HG03378 (cell line): ENCODE data around the gene VPS11.
"Not testable (repeated sequence)": the region's sequence is repeated elsewhere in the genome, so short reads cannot be mapped to it uniquely, and the experiment has no call there.

Experiments
- ATAC-seq: cut with Tn5 transposase; IDR thresholded peaks from one replicate; pipeline ENCODE4 v1.9.1; 2021; ENCODE audit warnings: mild to moderate bottlenecking, moderate library complexity; ENCODE audit not compliant: unreplicated experiment

The VPS11 gene

GRCh38 chr11:119067371-119068222 is at the start of gene VPS11:
Gene VPS11, plus strand, starts transcription at chr11:119067818. Its CDS starts 6 bp downstream, at chr11:119067824.
- ATAC-seq = peak; percentile 76

DNA sequence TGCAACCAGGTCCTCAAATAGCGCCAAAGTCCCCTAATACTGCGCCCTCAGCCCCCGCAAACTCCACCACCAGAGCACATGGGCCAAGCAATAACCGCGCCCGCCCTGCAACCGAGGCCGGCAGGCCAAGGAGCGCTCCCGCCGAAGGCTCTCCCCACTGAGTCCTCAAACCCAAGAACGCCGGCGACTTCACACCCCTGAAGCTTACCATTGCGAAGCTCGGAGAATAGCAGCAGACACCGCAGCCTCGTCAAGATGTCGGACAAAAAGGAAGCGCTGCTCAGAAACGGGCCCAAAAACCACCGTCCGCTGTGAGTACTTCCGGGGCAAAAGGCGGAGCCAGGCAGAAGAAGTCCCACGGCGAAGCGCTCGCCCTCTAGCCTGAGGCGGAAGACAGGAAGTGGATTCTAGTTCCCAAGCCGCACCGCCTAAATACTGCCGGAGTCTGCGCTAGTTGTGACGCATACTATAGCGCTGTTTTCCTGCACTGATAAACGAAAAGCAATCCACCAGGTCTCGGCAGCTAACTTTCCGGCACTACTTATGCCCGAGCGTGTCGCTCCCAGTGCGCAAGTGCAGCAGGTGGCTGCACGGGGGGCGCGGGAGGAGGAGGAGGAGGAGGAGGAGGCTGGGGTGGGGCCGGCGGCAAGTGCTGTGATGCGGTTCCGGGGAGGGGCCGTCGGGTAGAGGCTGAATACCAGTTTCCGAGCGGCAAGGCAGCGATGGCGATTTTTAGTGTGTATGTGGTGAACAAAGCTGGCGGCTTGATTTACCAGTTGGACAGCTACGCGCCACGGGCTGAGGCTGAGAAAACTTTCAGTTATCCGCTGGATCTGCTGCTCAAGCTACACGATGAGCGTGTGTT is 49.3 kb upstream of the VPS11 start, which contains the start of the genes RPS25 and TRAPPC4:
Gene RPS25, minus strand, starts transcription at position 270 of the 865 bp plus-strand sequence. Its CDS starts 59 bp downstream, at position 211.
Gene TRAPPC4, plus strand, starts transcription at position 693 of the 865 bp plus-strand sequence. Its CDS starts 30 bp downstream, at position 723.
- ATAC-seq = peak; percentile 74

DNA sequence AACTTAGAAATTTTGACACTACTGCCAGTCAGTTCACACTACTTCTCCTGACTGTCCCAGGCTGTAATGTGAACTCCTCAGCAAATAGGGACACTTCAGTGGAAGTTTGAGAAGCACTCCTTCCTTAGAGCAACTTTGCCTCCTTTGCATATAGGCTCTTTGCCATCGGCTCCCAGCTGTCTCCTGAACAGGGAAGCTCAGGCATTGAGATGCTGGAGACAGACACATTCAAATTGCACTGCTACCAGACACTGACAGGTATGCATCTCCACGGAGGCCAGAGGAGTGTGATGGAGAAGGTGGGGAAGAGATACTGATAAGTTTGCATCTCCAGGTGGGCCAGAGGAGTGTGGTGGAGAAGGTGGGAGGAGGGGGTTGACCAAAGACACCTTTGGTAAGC is 47.6 kb upstream of the VPS11 start:
- no peak for ATAC-seq

GRCh38 chr11:119021631-119022030 is 46.0 kb upstream of the VPS11 start:
- no peak for ATAC-seq

DNA sequence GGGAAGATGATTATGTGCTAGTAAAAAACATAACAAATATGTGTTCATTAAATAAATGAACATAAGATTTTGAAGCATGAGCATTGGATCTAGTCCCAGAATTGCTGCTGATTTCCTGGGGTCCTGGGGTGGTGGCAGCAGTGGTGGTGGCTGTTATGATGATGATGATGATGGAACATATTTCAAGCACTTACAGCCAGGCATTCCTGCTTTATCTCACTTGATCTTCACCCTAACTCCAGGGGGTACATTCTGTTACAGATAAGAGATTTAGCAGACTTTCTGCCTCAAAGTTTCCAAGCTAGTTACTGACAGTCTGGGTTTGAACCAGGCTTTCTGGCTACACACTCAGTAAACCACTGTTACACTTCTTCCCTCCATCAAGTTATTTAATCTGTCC is 43.9 kb upstream of the VPS11 start:
- no peak for ATAC-seq

GRCh38 chr11:119024430-119025098 is 43.1 kb upstream of the VPS11 start:
- ATAC-seq = no peak

DNA sequence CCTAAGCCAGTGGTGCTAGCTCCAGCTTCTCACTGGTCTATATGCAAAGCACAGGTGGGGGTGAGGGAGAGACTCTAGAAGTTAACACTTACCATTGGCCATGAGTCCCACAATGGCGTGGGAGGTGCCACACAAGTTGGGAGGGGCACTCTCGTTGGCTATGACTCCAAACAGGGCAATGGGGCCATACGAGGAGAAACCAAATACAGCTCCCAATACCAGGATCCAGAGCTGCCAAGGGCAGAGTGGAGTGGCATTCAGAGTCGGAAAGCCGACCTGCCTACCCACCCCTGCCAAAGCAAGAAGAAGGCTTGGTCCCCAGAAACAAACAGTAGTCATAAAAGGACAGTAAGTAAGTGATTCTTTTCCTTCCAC is 42.5 kb upstream of the VPS11 start:
- no peak for ATAC-seq

DNA sequence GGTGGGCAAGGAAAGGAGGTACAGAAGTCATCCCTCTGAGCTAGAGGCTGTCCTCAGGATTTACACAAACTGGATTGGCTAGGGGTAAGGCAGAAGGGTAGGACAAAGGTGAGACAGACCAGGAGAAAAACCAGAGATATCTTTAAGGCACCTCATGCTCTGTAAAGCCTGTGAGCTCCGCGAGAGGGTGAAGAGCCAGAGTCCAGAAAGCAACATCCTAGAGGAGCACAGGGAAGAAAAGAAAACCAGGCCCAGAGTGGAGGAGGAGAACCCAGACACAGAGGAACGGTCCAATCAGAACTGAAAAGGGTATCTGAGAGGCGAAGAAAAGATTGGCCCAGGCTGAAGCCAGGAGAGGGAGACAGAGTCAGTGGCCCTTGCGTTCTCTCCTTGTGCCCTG is 42.1 kb upstream of the VPS11 start:
- no peak for ATAC-seq

- ATAC-seq = no peak
These were observed 41.4 kb upstream of the VPS11 start for GRCh38 chr11:119025978-119026766.

GRCh38 chr11:119026970-119027369 is 40.6 kb upstream of the VPS11 start:
- no peak for ATAC-seq

DNA sequence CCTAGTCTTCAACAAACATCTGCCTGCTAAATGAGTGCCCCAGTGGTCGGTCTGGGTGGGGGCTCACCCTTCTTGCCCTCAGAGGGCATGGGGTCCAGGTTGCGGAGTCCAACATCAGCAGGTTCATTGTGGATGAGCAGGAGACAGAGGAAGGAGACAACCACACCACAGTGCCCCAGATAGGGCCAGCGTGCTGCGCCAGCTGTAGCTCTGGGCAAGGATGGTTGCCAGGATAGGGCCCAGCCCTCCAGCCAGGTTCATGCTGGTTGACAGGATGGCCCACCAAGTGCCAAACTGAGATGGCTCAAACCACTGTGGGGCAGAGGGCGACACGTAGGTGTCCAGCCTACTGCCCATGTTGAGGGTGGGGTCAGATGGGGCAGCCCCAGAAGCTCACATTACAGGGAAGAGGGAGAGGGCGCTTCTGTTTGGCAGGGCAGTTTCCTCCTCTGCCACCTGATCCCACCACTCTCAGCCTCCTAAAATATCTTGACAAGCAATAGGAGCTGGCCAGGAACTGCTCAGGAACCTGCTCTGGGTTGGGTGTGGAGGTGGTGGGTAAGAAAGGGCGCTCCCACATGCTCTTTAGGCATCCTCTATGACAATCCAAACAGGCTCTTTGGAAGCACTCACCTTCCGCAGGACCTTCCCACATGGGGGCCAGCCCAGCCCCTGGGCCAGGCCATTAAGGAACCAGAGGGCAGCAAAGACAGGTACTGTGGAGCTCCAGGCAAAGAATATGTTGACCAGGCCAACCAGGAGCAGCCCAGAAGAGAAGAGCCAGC is 39.9 kb upstream of the VPS11 start:
- ATAC-seq = no peak

- ATAC-seq = no peak
These were observed 39.1 kb upstream of the VPS11 start for GRCh38 chr11:119028346-119029068.

DNA sequence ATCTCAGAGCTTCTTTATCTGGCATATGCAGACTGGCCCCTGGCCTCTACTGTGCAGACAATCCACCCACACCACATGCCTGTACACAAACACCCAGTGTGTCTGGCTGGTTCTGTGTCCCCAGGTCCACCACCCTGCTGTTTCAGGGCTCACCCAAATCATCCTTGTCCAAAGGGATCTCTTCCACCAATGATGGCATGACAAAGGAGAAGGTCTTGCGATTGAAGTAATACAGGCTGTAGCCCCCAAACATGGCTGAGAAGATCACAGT is 38.6 kb upstream of the VPS11 start:
- no peak for ATAC-seq

DNA sequence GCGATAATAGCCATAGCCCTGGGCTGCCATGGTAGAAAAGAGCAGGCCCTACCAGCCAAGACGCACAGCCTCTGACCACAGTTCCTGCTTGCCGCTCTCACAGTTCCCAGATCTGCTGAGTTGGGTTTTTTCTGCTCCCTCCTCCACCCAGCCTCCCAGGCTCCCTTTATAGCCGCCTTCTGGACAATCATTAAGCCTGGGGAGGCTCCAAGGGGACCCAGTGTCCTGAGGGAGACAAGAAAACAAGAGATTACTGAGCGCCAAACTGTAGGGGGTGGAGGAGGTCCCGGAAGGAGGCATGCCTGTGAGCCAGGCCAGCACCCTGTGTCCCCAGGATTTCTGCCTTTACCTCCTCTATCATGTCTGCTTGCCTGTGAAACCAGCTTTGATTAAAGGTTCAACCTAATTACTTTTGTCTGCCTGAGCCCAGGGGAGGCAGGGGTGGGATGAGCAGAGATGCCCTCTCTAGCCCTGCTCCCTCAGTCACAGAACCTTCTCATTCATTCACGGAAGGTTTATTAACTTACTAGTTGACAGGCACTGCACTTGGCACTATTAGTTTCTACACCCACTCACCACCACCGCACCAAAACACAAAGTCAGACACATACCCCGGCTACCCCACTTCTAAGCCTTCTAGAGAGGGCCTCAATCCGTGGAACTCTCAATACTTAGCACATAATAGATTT is 38.1 kb upstream of the VPS11 start:
- peak; percentile 31 for ATAC-seq

GRCh38 chr11:119030029-119030328 is 37.6 kb upstream of the VPS11 start:
- ATAC-seq = no peak

DNA sequence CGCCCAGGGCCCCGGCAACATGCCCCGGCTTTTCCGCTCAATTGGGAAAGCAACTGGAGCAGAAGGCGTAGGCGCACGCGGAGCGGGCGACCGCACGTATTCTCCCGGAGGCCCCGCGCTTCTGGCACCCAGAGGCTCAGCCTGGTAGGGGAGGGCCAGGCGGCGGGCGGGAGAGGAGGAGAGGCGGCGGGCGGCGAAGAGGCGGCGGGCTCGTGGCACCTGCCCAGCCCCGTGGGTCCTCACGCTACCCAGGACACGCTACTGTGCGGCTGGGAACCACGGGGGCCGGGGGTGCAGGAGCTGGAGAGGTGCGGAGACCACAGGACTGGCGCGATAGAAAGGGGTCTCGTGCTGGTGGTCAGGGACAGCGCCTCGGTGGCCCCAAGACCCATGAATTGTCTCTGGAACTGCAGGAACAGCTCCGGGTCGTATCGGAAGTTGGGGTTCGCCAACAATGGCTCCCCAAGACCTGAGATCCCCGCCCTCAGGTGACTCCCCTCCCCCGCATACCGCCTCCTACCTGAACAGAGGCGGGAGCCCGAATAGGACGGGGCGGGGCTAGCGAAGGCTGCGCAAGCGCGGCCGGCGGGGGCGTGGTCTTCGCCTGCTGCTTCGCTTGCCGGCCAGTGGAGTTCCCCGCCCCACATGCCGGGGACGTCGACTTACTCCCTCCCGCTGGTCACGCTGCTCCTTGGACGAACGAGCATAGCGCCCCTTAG is 37.1 kb upstream of the VPS11 start, which contains the start of gene SLC37A4:
Gene SLC37A4, minus strand, starts transcription at position 549 of the 719 bp plus-strand sequence.
- ATAC-seq = peak; percentile 82

- no peak for ATAC-seq
These were observed 35.7 kb upstream of the VPS11 start for GRCh38 chr11:119031912-119032280.

GRCh38 chr11:119033421-119033820 is 34.2 kb upstream of the VPS11 start:
- ATAC-seq = not testable (repeated sequence)
